HG03565 (cell line): ENCODE measurements around the gene GABRB1.
"Not testable (repeated sequence)": the region's sequence is repeated elsewhere in the genome, so short reads cannot be mapped to it uniquely, and the experiment has no call there.

Experiments
- ATAC-seq: cut with Tn5 transposase; IDR thresholded peaks from one replicate; pipeline ENCODE4 v1.9.1; 2021; ENCODE audit warnings: mild to moderate bottlenecking, moderate library complexity; ENCODE audit not compliant: unreplicated experiment

Gene GABRB1

DNA sequence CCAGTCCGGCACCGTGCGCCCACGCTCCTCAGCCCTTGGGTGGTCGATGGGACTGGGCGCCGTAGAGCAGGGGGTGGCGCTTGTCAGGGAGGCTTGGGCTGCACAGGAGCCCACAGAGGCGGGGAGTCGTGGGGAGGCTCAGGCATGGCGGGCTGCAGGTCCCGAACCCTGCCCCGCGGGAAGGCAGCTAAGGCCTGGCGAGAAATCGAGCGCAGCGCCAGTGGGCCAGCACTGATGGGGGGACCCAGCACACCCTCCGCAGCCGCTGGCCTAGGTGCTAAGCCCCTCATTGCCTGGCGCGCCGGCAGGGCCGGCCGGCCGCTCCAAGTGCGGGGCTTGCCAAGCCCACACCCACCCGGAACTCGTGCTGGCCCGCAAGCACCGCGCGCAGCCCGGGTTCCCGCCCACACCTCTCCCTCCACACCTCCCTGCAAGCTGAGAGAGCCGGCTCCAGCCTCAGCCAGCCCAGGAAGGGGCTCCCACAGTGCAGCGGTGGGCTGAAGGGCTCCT lies 346.7 kb downstream of the GABRB1 start:
- ATAC-seq, result not testable (repeated sequence)

DNA sequence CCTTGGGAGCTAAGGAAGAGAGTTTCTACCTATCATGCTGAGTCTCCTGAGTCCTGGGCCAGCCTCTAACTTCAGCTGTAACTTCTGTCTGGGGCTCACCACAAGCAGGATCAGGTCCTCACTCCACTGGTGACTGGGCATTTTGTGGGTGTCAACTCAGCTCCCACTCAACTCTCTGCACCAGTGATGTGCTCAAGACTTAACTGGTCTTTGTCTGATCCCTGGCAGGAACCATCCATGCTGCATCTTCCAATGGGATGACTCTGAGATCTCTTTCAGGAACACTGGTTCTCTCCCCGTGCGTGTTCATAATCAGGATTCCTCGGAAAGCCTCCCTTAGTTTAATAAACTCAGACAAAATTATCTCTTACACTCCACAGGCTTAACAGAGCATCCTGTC lies 349.8 kb downstream of the GABRB1 start:
- no peak for ATAC-seq

DNA sequence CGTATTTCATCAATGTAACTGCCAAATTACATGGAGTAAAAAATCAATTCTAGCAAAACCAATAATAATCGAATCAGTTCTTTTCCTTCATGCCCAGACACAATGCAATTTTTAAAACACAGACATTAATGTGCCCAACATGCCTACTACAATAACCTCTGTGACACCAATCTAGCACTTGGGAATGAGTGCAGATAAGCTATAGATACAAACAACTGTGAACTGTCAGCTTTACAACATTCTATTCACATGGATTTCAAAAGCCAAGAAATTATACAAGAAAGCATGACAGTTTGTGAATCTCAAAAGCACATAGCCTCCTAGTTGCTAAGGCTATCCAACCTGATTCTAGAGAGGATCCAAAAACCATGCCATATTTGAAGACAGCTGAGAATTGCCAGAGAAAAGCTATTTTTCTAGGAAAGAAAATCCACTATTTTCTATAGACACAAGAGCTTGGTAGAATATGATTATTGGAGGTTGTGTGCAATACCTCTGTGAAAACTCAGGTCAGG lies 351.5 kb downstream of the GABRB1 start:
- ATAC-seq, result no peak

- ATAC-seq, result no peak
Measured at GRCh38 chr4:47383829-47384427, 352.6 kb downstream of the GABRB1 start.

DNA sequence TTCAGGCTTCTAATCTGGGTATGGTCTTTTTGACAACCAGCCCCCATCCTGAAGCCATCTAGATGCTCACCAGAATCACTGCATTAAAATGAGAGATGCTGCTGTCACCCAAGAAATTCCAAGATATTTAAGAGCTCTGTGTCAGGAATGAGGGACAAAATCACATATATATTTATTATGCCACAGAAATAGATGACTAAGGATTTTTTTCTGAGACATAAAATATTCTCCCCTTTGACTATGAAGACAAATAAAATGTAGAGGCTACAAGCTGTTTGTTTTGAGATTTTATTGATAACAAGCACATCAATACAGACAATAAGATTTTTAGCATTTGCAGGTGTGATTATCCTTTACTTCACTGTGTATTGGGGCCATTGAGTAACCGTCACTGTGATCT lies 354.8 kb downstream of the GABRB1 start:
- no peak for ATAC-seq

DNA sequence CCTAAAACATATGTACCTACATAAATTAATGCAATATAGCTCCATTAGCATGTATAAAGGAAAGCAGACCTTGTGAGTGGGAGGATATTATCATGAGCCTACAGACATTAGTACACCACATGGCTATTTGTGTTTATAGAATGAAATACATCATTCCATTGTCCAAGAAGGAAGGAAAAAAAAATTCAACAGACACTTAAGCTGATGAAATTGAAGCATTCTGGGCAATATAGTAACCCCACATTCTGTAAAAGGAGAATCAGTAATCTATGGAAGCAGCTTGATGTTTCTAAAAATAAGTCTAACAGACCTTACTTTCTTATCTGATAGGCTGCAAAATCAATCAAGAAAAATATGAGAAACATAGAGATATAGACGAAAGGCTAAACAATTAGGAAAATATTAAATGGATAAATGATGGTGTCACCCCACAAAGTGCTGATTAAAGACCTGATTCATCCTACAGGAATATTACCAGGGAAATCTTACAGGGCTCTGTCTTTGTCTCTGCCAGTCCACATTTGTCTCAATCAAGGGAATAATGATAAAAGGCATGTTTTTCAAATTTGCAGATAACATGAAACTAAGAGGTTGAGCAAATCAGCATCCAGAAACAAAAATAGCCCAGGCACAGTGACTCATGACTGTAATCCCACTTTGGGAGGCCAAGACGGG lies 355.3 kb downstream of the GABRB1 start:
- no peak for ATAC-seq

GRCh38 chr4:47390428-47391125 lies 359.2 kb downstream of the GABRB1 start:
- no peak for ATAC-seq

DNA sequence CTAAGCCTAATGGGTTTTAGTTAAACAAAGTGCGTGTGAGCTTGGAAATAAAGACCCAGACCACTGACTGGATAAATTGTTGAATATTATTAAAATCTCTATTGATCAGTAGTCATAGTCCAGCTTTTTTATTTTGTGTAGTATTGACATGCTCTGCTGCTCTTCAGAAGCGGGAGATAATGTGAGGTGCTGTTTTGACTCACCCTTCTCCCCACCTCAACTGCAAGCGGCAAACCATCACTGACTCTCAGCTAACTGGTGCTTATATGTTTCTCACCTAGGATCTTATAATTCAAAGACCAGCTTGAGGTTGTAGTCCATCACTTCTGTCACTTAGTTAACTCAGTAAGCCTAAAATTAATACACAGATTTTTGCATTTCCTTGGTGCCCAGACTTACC lies 359.9 kb downstream of the GABRB1 start:
- peak; percentile 76 for ATAC-seq

DNA sequence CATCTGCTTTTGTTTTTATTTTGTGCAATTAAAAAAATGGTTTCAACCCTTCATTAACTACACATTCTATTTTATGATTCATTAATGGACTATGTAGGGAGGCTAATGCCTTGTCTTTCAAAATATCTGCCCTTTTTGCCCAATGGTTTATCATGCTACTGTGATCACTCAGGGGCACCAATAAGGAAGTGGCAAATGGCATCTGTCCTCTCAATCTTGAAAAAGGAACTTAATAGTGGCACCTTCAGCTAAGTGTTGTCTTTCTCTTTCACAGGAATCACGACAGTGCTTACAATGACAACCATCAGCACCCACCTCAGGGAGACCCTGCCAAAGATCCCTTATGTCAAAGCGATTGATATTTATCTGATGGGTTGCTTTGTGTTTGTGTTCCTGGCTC lies 375.0 kb downstream of the GABRB1 start:
- no peak for ATAC-seq

GRCh38 chr4:47410271-47410670 lies 378.9 kb downstream of the GABRB1 start:
- no peak for ATAC-seq

DNA sequence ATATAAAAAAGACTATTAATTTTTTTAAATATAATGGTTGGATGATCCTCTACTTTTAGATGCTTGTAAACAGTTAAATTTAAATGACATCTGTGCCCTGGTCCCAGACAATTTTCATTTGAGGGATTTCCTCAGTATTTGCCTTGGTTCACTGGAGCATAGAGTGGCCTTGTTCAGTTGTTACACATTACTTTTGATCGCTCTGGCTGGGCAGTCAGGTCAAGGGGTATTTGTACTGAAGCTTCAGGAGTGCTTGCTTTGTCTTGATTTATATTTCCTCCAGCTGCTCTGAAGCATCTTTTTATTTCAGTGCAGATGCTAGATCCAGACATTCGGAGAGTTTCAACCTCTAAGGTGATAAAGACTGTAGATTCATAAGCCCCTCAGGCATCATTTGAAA lies 382.2 kb downstream of the GABRB1 start:
- ATAC-seq, result no peak

DNA sequence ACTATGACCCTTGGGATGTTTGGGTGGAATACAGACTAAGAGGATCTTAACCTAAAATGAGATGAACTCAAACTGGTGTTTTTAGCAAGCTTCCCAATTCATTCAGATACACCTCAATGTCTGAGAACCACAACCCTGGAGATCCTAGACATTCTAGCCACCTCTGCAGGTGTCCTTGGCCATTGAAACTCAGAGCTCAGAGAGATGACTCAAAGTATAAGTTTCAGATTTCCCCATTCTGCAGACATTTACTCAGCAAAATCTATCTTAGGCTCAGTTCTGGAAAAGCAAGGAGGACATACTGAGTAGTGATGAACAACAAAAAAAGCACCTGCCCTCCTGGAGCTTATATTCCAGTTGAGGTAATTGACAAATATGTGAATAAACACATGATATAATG lies 384.4 kb downstream of the GABRB1 start:
- peak; percentile 62 for ATAC-seq

GRCh38 chr4:47418147-47418546 lies 386.8 kb downstream of the GABRB1 start:
- no peak for ATAC-seq

GRCh38 chr4:47419296-47419695 lies 387.9 kb downstream of the GABRB1 start:
- ATAC-seq, result no peak

GRCh38 chr4:47425628-47426027 lies 394.3 kb downstream of the GABRB1 start:
- no peak for ATAC-seq

GRCh38 chr4:47427935-47428334 lies 396.6 kb downstream of the GABRB1 start:
- ATAC-seq, result no peak

DNA sequence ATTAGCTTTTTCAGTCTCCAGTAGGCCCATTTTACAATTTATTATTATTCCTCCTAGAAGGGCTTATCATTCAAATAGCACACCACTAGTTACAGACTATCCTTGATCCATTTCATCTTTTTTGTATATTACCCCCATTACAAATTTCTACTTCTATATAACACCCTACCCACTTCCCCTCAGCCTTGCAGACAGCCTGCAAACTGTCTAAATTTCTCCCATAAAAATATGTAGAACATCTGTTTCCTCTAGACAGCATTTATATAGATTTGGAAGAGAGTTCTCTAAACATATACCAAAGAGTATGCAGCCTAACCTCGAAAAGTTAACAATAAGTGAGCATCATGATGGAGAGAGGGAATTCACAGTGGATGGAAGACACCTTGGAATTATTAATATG lies 401.4 kb downstream of the GABRB1 start:
- ATAC-seq, result no peak

GRCh38 chr4:47434931-47435330 lies 403.6 kb downstream of the GABRB1 start:
- ATAC-seq, result no peak

GRCh38 chr4:47442980-47443379 lies 411.6 kb downstream of the GABRB1 start:
- peak; percentile 74 for ATAC-seq

DNA sequence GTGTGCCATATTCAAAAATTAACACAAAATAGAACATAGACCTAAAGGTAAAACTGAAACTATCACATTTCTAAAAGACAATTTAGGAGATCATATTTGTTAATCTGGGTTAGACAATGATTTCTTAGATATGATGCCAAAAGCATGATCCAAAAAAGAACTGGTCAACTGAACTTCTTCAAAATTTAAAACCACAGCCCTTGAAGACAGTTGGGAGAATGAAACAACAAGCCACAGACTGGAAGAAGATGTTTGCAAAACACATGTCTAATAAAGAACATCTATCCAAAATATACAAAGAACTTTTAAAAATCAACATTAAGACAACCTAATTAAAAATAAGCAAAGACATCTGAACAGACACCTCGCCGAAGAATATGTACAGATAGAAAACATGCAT lies 412.7 kb downstream of the GABRB1 start:
- ATAC-seq, result no peak

DNA sequence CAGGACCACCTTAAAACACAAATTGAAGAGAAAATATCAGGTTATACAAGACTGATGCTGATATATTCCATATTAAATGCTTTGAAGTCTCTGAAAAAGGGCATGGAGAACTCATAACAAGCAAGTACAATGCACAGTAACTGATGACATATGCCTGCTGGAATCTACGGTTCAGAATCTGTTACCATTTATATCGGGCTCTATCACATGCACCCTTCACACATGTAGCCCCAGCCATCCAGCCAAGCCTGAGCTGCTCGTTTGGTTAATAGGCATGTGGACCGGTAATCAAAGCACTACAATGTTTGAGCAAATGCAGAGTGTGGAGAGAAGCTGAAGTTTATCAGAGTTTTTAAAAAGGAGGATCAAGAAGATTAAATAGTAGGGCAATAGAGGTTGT lies 420.3 kb downstream of the GABRB1 start:
- no peak for ATAC-seq

DNA sequence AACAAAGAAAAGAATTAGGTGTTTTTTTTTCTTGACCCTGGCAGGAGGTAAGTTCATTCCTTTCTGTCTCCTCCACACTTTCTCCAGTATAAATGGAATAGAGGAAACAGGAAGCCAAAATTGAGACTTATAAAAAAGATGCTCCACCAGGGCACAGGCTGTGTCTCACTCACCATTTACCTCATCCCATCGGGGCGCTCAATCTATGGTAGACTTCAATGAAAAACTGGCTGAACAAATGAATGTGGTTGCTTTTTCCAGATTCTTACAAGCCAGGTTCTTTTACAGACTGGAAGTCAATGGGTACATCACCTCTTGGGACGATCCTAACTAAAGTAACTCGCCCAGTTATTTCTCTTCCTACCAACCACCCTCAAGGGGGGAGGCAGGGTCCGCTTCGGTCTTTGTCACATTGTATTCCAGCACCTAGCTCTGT lies 431.4 kb downstream of the GABRB1 start:
- ATAC-seq, result no peak
